ENCODE data around the gene CYFIP2. TPM values are rescaled to one million over a fixed set of nuclear protein-coding genes. Genes with fewer than 3 reads are reported as not detected.
A peak's percentile ranks its signal among the peaks of the same experiment; 100 is the strongest.

The CYFIP2 gene
- total and polyA plus RNA-seq, 7 donors: 0.61 to 8.3 (median 4.9) TPM

DNA sequence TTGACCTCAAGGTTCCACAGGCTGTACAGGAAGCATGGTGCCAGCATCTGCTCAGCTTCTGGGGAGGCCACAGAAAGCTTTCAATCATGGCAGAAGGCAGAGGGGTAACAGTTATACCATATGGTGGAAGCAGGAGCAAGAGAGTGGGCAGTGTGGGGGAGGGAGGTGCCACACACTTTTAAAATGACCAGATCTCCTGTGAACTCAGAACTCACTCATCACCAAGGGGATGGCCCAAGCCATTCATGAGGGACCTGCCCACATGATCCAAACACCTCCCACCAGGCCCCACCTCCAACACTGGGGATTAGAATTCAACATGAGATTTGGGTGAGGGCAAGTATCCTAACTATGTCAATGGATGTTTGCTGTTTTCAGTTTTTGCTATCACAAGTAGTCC is 16.2 kb downstream of the CYFIP2 start:
- intact Hi-C loops (cut with DNase I): no loop called here
- Histone ChIP-seq H3K27ac (no peak overlapping the region), H3K4me1 (peaks cover 19% of the 10 kb centered on the region), H3K36me3 (ENCODE audit: insufficient read depth in 1 of 2, low read depth in 1 of 2) (no peaks in the 10 kb centered on the region), H3K27me3 (ENCODE audit: insufficient read depth in 3 of 3, low read length in 2 of 3) (no peaks in the 10 kb centered on the region), H3K4me3 (no peak overlapping the region), H3K9me3 (no peaks in the 10 kb centered on the region)
- DNase-seq: no peak
- TF ChIP-seq, protein P1, sequence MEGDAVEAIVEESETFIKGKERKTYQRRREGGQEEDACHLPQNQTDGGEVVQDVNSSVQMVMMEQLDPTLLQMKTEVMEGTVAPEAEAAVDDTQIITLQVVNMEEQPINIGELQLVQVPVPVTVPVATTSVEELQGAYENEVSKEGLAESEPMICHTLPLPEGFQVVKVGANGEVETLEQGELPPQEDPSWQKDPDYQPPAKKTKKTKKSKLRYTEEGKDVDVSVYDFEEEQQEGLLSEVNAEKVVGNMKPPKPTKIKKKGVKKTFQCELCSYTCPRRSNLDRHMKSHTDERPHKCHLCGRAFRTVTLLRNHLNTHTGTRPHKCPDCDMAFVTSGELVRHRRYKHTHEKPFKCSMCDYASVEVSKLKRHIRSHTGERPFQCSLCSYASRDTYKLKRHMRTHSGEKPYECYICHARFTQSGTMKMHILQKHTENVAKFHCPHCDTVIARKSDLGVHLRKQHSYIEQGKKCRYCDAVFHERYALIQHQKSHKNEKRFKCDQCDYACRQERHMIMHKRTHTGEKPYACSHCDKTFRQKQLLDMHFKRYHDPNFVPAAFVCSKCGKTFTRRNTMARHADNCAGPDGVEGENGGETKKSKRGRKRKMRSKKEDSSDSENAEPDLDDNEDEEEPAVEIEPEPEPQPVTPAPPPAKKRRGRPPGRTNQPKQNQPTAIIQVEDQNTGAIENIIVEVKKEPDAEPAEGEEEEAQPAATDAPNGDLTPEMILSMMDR (IDR thresholded peaks at IDR 0.05): no peak
- ATAC-seq: no peak

DNA sequence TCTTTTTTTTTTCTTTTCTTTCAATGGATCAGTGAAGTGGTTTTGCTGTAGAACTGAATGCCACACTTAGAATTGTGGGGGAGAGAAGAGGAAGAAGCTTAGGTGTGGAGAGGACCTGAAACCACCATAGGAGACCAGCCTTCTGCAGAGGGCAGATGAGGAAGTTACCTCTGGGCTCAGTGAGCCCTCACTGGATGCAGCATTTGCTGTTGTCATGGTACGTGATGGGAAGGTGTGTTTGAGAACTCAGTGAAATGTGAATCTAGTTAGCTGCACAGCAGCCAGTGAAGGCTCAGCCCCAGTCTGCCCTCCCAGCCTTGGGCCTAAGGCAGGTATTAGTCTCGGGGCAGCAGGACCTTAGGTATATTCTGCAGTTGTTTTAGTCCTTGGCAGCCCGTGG is 17.5 kb downstream of the CYFIP2 start:
- WGBS, 3 donors: 53 to 72% (median 60%) methylated on average over 3 of the region's 3 CpGs
- H3K4me3 ChIP-seq: no peak overlapping the region
- peak in 1 of 4 donors; percentile 41 for ATAC-seq
- no peaks in the 10 kb centered on the region for H3K36me3 ChIP-seq (ENCODE audit: insufficient read depth in 1 of 2, low read depth in 1 of 2)
- H3K27me3 ChIP-seq (ENCODE audit: insufficient read depth in 3 of 3, low read length in 2 of 3): no peaks in the 10 kb centered on the region
- no peak for DNase-seq
- H3K4me1 ChIP-seq: peaks cover 19% of the 10 kb centered on the region
- H3K27ac ChIP-seq: no peak overlapping the region
- intact Hi-C loops (cut with DNase I): no loop called here
- H3K9me3 ChIP-seq: no peaks in the 10 kb centered on the region
- TF ChIP-seq, protein P1 (IDR thresholded peaks at IDR 0.05): no peak

DNA sequence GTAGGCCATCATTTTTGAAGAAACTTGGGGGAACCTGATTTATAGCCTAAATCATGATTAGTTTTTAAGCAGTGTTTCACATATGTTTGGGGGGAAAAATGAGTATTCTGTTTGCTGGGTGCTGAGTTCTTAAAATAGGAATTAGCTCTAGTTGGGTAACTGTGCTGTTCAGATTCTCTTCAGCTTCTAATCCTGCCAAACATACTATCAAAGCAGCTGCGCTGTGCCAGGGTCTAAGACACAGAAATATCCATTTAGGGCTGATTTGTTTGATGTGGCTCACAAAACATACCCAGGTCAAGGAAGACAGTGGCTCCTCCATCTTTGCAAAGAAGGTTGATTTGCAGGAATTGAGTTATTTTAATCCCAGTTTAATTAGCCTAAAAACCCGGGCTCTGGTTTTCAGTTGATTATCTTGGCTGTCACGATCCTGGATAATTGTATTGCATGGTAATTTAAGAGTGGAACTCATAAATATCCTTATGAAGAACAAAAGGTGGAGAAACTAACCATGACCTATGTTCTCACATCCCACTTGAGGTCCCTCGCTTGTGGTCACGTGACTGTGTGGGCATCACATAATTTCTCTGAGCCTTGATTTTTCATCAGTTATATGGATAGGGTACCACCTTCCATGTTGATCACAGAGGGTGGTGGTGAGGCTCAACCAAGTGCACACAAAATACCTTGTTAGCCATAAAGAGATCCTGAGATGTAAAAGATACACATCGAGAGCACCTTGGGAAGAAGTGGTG is 18.7 kb downstream of the CYFIP2 start:
- Histone ChIP-seq H3K4me1 (peaks cover 19% of the 10 kb centered on the region), H3K9me3 (no peaks in the 10 kb centered on the region), H3K27ac (no peak overlapping the region), H3K4me3 (no peak overlapping the region), H3K27me3 (ENCODE audit: insufficient read depth in 3 of 3, low read length in 2 of 3) (no peaks in the 10 kb centered on the region), H3K36me3 (ENCODE audit: insufficient read depth in 1 of 2, low read depth in 1 of 2) (no peaks in the 10 kb centered on the region)
- TF ChIP-seq, protein P1 (IDR thresholded peaks at IDR 0.05): no peak
- ATAC-seq (peak in 1 of 4 donors; percentile 68), DNase-seq (no peak)
- intact Hi-C loops (cut with DNase I): no loop called here
- 50 to 69% (median 51%) methylated on average over 6 of the region's 6 CpGs for WGBS, 3 donors

DNA sequence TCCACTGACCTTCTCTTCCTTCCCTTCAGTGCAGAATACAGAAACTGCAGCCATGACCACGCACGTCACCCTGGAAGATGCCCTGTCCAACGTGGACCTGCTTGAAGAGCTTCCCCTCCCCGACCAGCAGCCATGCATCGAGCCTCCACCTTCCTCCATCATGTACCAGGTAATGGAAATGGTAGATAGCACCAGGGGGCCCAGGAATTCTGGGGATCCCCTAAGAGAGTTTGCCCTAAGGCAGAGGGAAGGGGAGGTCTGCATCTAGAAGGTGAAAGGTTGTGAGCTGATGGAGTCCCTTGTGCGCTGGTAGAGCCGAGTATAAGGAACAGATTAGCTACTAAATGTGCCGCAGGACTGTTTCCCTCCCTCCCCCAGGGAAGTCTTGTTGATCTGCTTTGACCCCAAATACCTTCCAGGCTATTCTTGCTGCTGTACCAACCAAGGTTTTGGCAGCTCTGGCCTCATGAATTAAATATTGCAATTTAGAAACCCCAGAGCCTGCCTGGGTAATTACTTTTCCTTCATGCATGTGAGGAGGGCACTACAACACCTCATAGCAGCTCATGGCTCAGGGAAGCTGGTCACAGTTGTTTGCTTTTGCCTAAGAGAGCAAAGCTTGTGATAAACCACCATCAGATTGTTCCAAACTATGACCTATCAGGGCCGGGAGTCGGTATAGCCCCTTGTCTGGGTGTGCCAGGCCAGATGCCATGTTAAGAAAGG is 19.6 kb downstream of the CYFIP2 start:
- H3K4me1 ChIP-seq: peaks cover 19% of the 10 kb centered on the region
- H3K4me3 ChIP-seq: no peak overlapping the region
- TF ChIP-seq, protein P1 (IDR thresholded peaks at IDR 0.05): no peak
- DNase-seq (no peak), ATAC-seq (peak in 2 of 4 donors; percentile 48 to 66)
- H3K27me3 ChIP-seq (ENCODE audit: insufficient read depth in 3 of 3, low read length in 2 of 3): no peaks in the 10 kb centered on the region
- H3K27ac ChIP-seq: no peak overlapping the region
- intact Hi-C loops (cut with DNase I): no loop called here
- no peaks in the 10 kb centered on the region for H3K9me3 ChIP-seq
- 61 to 71% (median 61%) methylated on average over 10 of the region's 10 CpGs for WGBS, 3 donors
- H3K36me3 ChIP-seq (ENCODE audit: insufficient read depth in 1 of 2, low read depth in 1 of 2): no peaks in the 10 kb centered on the region
